DND-41 (cell line): Measurements from ENCODE around the gene HOXA3.

Experiments
- EZH2 ChIP-seq: IDR thresholded peaks from 3 replicates; pipeline ENCODE4 v1.6.1; 2012; ENCODE audit warnings: borderline replicate concordance, low read depth, mild to moderate bottlenecking, moderate library complexity, low read length, inconsistent platforms; ENCODE audit not compliant: severe bottlenecking
- TF ChIP-seq, protein P1 (sequence below): IDR thresholded peaks from 2 replicates; pipeline ENCODE4 v1.5.1; 2012; ENCODE audit warnings: borderline replicate concordance, low read length, moderate library complexity, mild to moderate bottlenecking; ENCODE audit not compliant: poor library complexity, severe bottlenecking; ENCODE audit errors: extremely low read depth

DNA sequence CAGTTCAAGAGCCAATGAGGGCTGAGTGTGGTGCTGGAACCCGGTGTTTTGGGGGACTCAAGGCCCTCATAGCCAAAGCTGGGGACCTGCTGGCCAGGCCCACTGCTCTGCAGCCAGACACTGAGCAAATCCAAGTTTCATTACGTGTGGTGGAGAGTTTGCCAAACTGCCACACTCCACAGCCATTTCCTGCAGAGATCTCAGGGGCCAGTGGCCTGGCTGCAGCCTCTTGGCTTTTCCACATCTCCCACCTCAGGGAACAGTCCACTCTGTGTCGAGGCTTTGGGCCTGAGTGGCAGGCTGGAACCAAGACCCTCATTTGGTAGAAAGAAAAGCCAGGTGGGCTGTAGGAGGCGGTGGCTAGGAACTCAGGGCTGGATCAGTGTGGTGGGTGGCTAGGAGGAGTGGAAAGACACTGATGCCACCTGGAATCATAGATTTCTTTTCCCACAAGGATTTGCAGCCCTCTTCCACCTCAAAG is 29.5 kb upstream of the HOXA3 start:
- TF ChIP-seq, protein P1, sequence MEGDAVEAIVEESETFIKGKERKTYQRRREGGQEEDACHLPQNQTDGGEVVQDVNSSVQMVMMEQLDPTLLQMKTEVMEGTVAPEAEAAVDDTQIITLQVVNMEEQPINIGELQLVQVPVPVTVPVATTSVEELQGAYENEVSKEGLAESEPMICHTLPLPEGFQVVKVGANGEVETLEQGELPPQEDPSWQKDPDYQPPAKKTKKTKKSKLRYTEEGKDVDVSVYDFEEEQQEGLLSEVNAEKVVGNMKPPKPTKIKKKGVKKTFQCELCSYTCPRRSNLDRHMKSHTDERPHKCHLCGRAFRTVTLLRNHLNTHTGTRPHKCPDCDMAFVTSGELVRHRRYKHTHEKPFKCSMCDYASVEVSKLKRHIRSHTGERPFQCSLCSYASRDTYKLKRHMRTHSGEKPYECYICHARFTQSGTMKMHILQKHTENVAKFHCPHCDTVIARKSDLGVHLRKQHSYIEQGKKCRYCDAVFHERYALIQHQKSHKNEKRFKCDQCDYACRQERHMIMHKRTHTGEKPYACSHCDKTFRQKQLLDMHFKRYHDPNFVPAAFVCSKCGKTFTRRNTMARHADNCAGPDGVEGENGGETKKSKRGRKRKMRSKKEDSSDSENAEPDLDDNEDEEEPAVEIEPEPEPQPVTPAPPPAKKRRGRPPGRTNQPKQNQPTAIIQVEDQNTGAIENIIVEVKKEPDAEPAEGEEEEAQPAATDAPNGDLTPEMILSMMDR, result no peak
- no peak for TF ChIP-seq EZH2
